Body of pancreas (tissue), 4 donors: ENCODE results near the gene TNXB. TPM values are rescaled to one million over a fixed set of nuclear protein-coding genes. Genes with fewer than 3 reads are reported as not detected.

Source experiments
- ATAC-seq: fragments of 150-250 bp; one replicate; pipeline ENCODE4 v1.9.1; 2016
- DNase-seq, 4 donors: peaks; one replicate each; pipeline ENCODE4 v3.0.0-alpha.2; 2019
- H3K27ac ChIP-seq, 4 donors: fragments of 200-600 bp; sonication (generic); 1 replicate in 3 of 4; 2 replicates in 1 of 4; pipeline versions ENCODE4 v1.5.1 to v1.6.1; 2016 to 2019; ENCODE audit warnings: mild to moderate bottlenecking in 1 of 4, mixed read lengths in 1 of 4, moderate library complexity in 1 of 4
- H3K27me3 ChIP-seq, 2 donors: fragments of 200-600 bp; sonication (generic); one replicate each; pipeline ENCODE4 v1.6.0; 2016; ENCODE audit warnings: mild to moderate bottlenecking in 1 of 2
- H3K36me3 ChIP-seq, 2 donors: fragments of 200-600 bp; sonication (generic); replicated peaks in 1 of 2; 2 replicates each; pipeline ENCODE4 v1.5.1; 2016; ENCODE audit warnings: low read depth in 2 of 2; ENCODE audit not compliant: insufficient read depth in 1 of 2
- H3K4me1 ChIP-seq: fragments of 200-600 bp; sonication (generic); one replicate; pipeline ENCODE4 v1.6.0; 2016
- H3K4me3 ChIP-seq, 2 donors: fragments of 200-600 bp; sonication (generic); 1 replicate in 1 of 2; 2 replicates in 1 of 2; pipeline ENCODE4 v1.5.1; 2016 to 2019
- H3K9me3 ChIP-seq, 3 donors: fragments of 200-600 bp; sonication (generic); 1 replicate in 2 of 3; 2 replicates in 1 of 3; pipeline ENCODE4 v1.5.1; 2016
- CTCF ChIP-seq, 7 experiments: fragments of 450-650 bp in 4 of 7; fragments of 200-600 bp in 3 of 7; sonication (generic) in 3 of 7; IDR thresholded peaks; one replicate each; pipeline ENCODE4 v1.5.1; 2016 to 2019; ENCODE audit warnings: antibody characterized with exemption in 7 of 7
- POLR2A ChIP-seq, 3 donors: fragments of 450-650 bp; IDR thresholded peaks; one replicate each; pipeline ENCODE4 v1.6.1; 2016; ENCODE audit warnings: antibody characterized with exemption in 3 of 3, mild to moderate bottlenecking in 2 of 3
- WGBS, 2 donors: methylation state at CpG; one replicate each; pipeline ENCODE4 v1.1.5; 2017; 5-methylcytosine and 5-hydroxymethylcytosine counted together
- intact Hi-C: fragments of 100-400 bp; cut with DNase I; formaldehyde crosslinking; loops from one replicate; pipeline ENCODE4 v1.15.1; 2023
- total RNA-seq, 2 donors: library from RNA; depleted of rRNA; stranded (reverse); fragments of >200 nt; gene quantifications; one replicate each; pipeline ENCODE4 v1.1.0, GENCODE V29; 2016

Gene TNXB
- total RNA-seq, 2 donors from 2014 or later: 24.9 to 36.6 TPM

- no peak for ATAC-seq
These were observed 11.8 kb downstream of the TNXB start for GRCh38 chr6:32097364-32097763.

GRCh38 chr6:32096394-32097258 is 12.5 kb downstream of the TNXB start:
- H3K4me3 ChIP-seq: no peak overlapping the region
- peak; percentile 23 for ATAC-seq
- no peaks in the 10 kb centered on the region for H3K9me3 ChIP-seq
- H3K36me3 ChIP-seq: no peaks in the 10 kb centered on the region
- no peak for TF ChIP-seq POLR2A (IDR thresholded peaks at IDR 0.05)
- WGBS, 2 donors: 9 to 27% methylated on average over 5 to 86 of the region's 90 CpGs
- no peak overlapping the region for H3K27ac ChIP-seq
- DNase-seq: no peak
- H3K4me1 ChIP-seq: peaks cover 14% of the 10 kb centered on the region
- intact Hi-C loops: no loop called here
- H3K27me3 ChIP-seq: peaks cover 0 to 20% of the 10 kb centered on the region in 2 donors

More at GRCh38 chr6:32097364-32097763, 11.8 kb downstream of the TNXB start:
- H3K4me3 ChIP-seq: no peak overlapping the region
- peaks cover 0 to 20% of the 10 kb centered on the region in 2 donors for H3K27me3 ChIP-seq
- H3K36me3 ChIP-seq: no peaks in the 10 kb centered on the region
- TF ChIP-seq CTCF (IDR thresholded peaks at IDR 0.05) (no peak), POLR2A (IDR thresholded peaks at IDR 0.05) (no peak)
- peaks cover 14% of the 10 kb centered on the region for H3K4me1 ChIP-seq
- no peak for DNase-seq
- H3K27ac ChIP-seq: no peak overlapping the region
- no peaks in the 10 kb centered on the region for H3K9me3 ChIP-seq
- 91 to 100% methylated on average over 2 to 3 of the region's 3 CpGs for WGBS, 2 donors
- intact Hi-C loops: no loop called here

GRCh38 chr6:32096087-32096393 is 13.1 kb downstream of the TNXB start:
- DNase-seq (no peak), ATAC-seq (no peak)
- peaks cover 14% of the 10 kb centered on the region for H3K4me1 ChIP-seq
- H3K27ac ChIP-seq: no peak overlapping the region
- TF ChIP-seq POLR2A (IDR thresholded peaks at IDR 0.05): no peak
- TF ChIP-seq CTCF (IDR thresholded peaks at IDR 0.05): no peak
- H3K4me3 ChIP-seq: no peak overlapping the region
- WGBS, 2 donors: 12% methylated on average over 36 of the region's 36 CpGs; no CpG with 5 or more reads in 1 of the 2 donors
- peaks cover 0 to 20% of the 10 kb centered on the region in 2 donors for H3K27me3 ChIP-seq
- no peaks in the 10 kb centered on the region for H3K36me3 ChIP-seq
- H3K9me3 ChIP-seq: no peaks in the 10 kb centered on the region
- intact Hi-C loops: no loop called here

GRCh38 chr6:32095338-32096086 is 13.6 kb downstream of the TNXB start:
- no peak overlapping the region for H3K4me3 ChIP-seq
- ATAC-seq: no peak
- H3K27ac ChIP-seq: no peak overlapping the region
- H3K27me3 ChIP-seq: peaks cover 0 to 20% of the 10 kb centered on the region in 2 donors
- DNase-seq: no peak
- no peaks in the 10 kb centered on the region for H3K36me3 ChIP-seq
- no peak for TF ChIP-seq POLR2A (IDR thresholded peaks at IDR 0.05)
- TF ChIP-seq CTCF (IDR thresholded peaks at IDR 0.05): no peak
- intact Hi-C loops: no loop called here
- no peaks in the 10 kb centered on the region for H3K9me3 ChIP-seq
- peaks cover 14% of the 10 kb centered on the region for H3K4me1 ChIP-seq
- 49 to 80% methylated on average over 15 to 29 of the region's 30 CpGs for WGBS, 2 donors

GRCh38 chr6:32092760-32093497 is 16.2 kb downstream of the TNXB start:
- WGBS, 2 donors: 44 to 48% methylated on average over 8 of the region's 8 CpGs
- no peak for DNase-seq
- no peak overlapping the region for H3K27ac ChIP-seq
- H3K4me3 ChIP-seq: no peak overlapping the region
- TF ChIP-seq POLR2A (IDR thresholded peaks at IDR 0.05) (no peak), CTCF (IDR thresholded peaks at IDR 0.05) (no peak)
- H3K4me1 ChIP-seq: peaks cover 14% of the 10 kb centered on the region
- intact Hi-C loops: no loop called here
- ATAC-seq: no peak
- no peaks in the 10 kb centered on the region for H3K36me3 ChIP-seq
- peaks cover 0 to 20% of the 10 kb centered on the region in 2 donors for H3K27me3 ChIP-seq
- no peaks in the 10 kb centered on the region for H3K9me3 ChIP-seq
